IgD-negative memory B cell (primary cell): ENCODE results near the gene BHLHE23. TPM values are rescaled to one million over a fixed set of nuclear protein-coding genes. Genes with fewer than 3 reads are reported as not detected.

Experiments
- H3K27ac Mint-ChIP-seq, 3 donors: one replicate each; pipeline ENCODE4 v1.8.0; 2020 to 2022; ENCODE audit warnings: mild to moderate bottlenecking in 3 of 3, mixed read lengths in 3 of 3, moderate library complexity in 1 of 3
- H3K27me3 Mint-ChIP-seq: one replicate; pipeline ENCODE4 v1.8.0; 2021; ENCODE audit warnings: mixed read lengths
- H3K36me3 Mint-ChIP-seq: one replicate; pipeline ENCODE4 v1.8.0; 2020; ENCODE audit warnings: mild to moderate bottlenecking, mixed read lengths
- H3K4me1 Mint-ChIP-seq, 3 donors: one replicate each; pipeline ENCODE4 v1.8.0; 2020 to 2022; ENCODE audit warnings: mixed read lengths in 3 of 3, mild to moderate bottlenecking in 1 of 3
- H3K4me3 Mint-ChIP-seq, 4 donors: one replicate each; pipeline ENCODE4 v1.8.0; 2020 to 2022; ENCODE audit warnings: mild to moderate bottlenecking in 4 of 4, mixed read lengths in 4 of 4, moderate library complexity in 3 of 4
- H3K9me3 Mint-ChIP-seq, 3 donors: one replicate each; pipeline ENCODE4 v1.8.0; 2020 to 2021; ENCODE audit warnings: mixed read lengths in 3 of 3, mild to moderate bottlenecking in 1 of 3
- polyA plus RNA-seq: library from polyadenylated mRNA; unstranded; fragments of 300-500 nt; fragmentation: Illumina TruSeq; gene quantifications from one replicate; pipeline ENCODE4 v1.2.3, GENCODE V29; 2021

BHLHE23 gene
- polyA plus RNA-seq, 1 donor from 2014 or later: not detected

DNA sequence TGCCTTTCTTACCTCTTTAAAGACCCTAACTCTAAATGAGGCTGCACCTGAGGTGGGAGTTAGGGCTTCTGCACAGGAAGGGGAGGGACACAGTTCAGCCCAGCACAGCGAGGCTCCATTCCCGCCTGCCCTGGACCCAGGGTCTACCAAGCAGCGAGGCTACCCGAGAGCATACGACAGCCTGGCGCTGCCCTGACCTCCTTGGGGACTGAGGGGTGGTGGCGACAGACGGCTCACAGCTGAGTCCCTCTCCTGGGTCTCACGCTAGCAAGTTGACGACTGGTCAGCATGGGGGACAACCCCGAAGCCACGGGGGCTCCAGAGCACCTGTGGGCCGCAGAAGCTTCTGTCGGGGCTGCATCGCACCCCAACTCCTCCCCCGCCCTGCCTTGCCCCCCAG lies 29.9 kb downstream of the BHLHE23 start:
- no peaks in the 10 kb centered on the region for H3K9me3 Mint-ChIP-seq
- peaks cover 11 to 29% (median 24%) of the 10 kb centered on the region in 3 donors for H3K4me1 Mint-ChIP-seq
- H3K36me3 Mint-ChIP-seq: no peaks in the 10 kb centered on the region
- H3K27me3 Mint-ChIP-seq: peaks cover 64% of the 10 kb centered on the region
- peak overlapping the region in 1 of 3 donors; percentile 45 for H3K27ac Mint-ChIP-seq
- H3K4me3 Mint-ChIP-seq: peak overlapping the region in 1 of 4 donors; percentile 51

DNA sequence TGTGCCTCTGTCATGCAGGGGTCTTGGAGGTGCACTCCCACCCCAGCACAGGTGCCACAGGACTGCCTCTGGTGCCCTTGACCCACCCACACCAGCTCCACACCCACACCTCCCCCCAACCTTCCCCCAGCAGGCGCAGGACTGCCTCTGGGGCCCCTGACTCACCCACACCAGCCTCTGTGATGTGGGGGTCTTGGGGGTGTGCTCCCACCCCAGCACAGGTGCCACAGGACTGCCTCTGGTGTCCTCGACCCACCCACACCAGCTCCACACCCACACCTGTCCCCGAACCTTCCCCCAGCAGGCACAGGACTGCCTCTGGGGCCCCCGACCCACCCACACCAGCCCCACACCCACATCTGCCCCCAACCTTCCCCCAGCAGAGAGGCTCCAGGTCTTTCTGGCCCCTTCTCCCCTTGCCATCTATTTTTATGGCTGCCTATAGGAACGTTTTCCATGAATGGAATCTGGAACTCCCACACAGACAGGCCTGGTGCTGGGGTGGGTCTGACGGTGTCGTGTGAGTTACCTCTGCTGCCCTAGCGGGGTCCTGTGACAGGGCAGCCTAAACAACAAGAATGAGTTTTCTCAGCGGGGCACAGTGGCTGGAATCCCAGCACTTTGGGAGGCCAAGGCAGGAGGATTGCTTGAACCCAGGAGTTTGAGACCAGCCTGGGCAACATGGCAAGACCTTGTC lies 30.8 kb downstream of the BHLHE23 start:
- Mint-ChIP-seq H3K27ac (peak overlapping the region; percentile 3 to 45 (median 24)), H3K4me1 (peaks cover 15 to 26% (median 24%) of the 10 kb centered on the region in 3 donors), H3K4me3 (peak overlapping the region in 2 of 4 donors; percentile 10 to 47), H3K36me3 (no peaks in the 10 kb centered on the region), H3K27me3 (peaks cover 67% of the 10 kb centered on the region), H3K9me3 (no peaks in the 10 kb centered on the region)

DNA sequence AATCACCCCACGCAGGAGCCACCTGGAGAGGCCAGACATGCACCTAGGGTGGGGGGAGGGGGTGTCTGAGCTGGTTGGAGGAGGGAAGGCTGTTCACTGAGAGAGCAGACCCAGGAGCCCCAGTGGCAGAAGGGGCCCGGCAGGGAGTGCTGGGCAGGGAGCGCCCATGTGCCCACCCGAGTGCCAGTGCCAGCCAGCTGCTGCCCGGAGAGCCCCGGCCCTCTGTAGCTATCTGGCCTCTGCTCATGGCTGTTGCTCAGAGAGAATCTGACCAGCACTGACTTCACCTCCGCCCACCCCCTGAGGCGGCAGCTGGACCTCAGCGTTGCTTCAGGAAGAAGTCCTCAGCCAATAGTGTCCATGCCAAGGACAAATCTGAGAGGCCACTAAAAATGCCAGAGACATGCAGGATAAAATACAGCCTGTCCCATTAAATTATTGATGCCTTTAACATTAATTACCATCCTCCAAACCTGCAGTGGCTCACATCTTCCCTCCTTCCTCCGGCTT lies 31.5 kb downstream of the BHLHE23 start:
- Mint-ChIP-seq H3K4me3 (peak overlapping the region in 2 of 4 donors; percentile 51 to 60), H3K27ac (no peak overlapping the region), H3K36me3 (no peaks in the 10 kb centered on the region), H3K4me1 (peaks cover 15 to 24% (median 24%) of the 10 kb centered on the region in 3 donors), H3K9me3 (no peaks in the 10 kb centered on the region), H3K27me3 (peaks cover 62% of the 10 kb centered on the region)

DNA sequence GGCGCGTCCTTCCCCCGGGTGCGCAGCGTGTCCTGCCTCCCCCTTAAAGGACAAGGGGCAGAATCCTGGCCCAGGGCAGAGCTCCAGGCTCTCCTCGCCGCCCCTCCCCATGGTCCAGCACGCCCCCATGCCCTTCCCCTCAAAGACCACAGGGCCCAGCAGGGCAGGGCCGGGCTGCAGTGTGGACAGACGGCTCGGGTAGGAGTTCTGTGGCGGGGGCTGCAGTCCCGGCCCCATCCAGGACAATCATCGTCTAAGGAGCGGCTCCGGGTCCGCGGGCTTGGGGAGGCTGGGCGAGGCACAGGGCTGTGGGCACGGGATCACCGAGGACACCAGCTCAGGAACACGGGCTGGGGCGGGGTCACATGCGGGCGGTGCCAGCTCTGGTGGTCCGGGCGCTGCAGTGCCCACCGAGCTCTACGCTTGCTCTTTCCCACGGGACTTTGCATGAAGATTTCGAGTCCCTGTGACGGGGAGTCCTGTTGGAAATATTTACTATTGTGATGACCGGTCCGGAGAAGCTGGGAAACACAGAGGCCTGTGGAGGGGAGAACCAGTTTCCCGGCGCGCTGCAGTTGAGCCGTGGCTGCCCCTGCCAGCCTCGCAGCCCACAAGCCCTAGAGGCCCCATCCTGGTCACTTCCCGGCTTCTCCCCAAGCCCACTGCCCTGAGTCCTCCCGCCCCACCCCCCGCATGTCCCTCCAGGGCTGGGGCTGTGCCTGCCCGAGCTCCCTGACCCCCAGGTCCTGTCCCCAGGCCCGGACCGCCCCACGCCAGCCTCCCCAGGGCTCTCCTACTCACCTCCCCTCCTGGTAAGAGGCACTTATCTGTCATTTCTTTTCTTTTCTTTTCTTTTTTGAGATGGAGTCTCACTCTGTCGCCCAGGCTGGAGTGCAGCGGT lies 33.7 kb downstream of the BHLHE23 start:
- Mint-ChIP-seq H3K4me3 (peak overlapping the region in 1 of 4 donors; percentile 37), H3K27me3 (peaks cover 51% of the 10 kb centered on the region), H3K9me3 (no peaks in the 10 kb centered on the region), H3K36me3 (peaks cover 4% of the 10 kb centered on the region), H3K27ac (peak overlapping the region in 2 of 3 donors; percentile 40 to 47), H3K4me1 (peaks cover 15 to 21% (median 17%) of the 10 kb centered on the region in 3 donors)

DNA sequence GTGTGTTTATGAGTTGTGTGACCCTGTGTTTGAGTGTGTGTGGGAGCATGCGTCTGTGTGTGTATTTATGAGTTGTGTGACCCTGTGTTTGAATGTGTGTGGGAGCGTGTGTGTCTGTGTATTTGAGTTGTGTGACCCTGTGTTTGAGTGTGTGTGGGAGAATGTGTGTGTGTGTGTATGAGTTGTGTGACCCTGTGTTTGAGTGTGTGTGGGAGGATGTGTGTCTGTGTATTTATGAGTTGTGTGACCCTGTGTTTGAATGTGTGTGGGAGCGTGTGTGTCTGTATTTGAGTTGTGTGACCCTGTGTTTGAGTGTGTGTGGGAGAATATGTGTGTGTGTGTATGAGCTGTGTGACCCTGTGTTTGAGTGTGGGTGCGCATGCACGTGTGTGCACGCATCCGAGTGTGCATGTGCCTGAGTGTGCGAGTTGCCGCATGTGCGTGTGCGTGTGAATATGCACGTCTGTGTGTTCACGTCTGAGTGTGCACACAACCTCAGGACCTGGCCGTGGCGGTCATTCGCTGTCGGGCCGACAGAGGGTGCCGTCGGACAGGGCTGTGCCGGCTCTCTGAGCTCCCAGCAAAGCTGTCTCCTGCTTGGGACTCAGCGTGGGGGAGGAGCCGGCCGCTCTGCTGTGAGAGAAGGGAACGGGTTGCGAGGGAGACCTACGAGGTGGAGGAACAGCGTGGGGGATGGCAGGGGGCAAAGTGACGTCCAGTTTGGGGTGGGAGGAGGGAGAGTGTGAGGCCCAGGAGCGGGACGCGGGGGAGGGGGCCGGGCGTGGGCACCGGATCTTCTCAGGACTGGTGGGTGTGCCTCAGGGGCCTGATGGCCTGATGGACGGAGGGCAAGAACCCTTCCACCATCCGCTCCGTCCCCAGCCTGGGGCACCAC lies 34.6 kb downstream of the BHLHE23 start:
- Mint-ChIP-seq H3K9me3 (no peaks in the 10 kb centered on the region), H3K4me1 (peaks cover 9 to 14% (median 11%) of the 10 kb centered on the region in 3 donors), H3K4me3 (peak overlapping the region in 3 of 4 donors; percentile 66 to 97 (median 94)), H3K27me3 (peaks cover 43% of the 10 kb centered on the region), H3K36me3 (peaks cover 4% of the 10 kb centered on the region), H3K27ac (peak overlapping the region in 2 of 3 donors; percentile 6 to 27)

DNA sequence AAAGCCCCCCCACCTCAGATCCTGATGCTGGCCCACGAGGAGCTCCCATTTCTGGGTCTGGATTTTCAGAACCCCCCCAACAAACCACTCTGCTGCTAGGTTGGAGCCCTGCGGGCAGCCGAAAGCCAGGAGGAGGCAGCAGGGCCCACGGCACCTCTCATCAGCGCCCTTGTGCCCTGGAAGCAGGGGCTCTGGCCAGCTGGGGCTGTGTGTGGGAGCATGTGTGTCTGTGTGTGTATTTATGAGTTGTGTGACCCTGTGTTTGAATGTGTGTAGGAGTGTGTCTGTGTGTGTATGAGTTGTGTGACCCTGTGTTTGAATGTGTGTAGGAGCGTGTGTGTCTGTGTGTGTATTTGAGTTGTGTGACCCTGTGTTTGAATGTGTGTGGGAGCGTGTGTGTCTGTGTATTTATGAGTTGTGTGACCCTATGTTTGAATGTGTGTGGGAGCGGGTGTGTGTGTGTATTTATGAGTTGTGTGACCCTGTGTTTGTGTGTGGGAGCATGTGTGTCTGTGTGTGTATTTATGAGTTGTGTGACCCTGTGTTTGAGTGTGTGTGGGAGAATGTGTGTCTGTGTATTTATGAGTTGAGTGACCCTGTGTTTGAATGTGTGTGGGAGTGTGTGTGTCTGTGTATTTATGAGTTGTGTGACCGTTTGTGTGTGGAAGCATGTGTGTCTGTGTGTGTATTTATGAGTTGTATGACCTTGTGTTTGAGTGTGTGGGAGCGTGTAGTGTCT lies 35.4 kb downstream of the BHLHE23 start:
- Mint-ChIP-seq H3K9me3 (no peaks in the 10 kb centered on the region), H3K4me3 (peak overlapping the region in 1 of 4 donors; percentile 71)

DNA sequence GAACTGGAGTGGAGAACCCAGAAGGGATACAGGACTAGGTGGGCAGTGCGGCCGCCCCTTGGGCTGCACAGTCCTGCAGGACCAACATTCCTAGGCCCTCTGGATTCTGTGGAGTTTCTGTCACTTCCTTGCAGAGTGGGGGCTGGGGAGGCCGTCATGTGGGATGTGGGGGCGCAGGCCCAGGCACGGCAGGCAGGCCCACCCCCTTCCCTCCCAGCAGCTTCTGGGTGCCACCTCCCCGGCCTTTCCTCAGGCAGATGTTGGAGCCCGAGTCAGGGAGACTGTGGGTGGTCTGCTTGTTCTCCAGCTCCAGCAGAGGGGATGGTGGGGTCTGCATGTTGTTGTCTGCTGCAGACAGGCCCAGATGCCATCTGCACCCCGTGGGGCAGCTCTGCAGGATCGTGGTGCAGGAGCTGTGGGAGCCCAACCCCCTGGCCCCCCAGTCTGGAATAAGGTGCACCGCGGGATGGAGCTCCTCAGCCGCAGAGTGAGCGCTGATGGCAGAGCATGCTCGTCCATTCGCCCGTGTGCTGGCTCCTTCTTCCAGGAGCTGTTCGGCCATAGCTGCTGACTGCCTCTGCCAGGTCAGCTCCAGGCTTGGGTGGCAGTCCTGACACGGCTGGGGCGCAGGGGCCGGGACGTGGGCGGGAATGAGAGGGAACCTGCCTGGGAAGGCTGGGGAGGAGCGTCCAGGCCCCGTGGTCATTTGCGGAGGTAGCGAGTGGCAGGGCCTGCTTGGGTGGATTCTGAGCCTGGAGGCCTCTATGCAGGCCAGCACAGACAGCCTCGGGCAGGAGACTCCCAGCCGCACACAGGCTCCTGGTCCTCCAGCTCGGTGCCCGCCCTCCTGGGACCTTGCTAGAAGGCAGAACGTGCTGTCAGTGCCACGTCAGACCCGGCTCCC lies 36.2 kb downstream of the BHLHE23 start:
- H3K36me3 Mint-ChIP-seq: peaks cover 4% of the 10 kb centered on the region
- no peak overlapping the region for H3K4me3 Mint-ChIP-seq
- H3K27me3 Mint-ChIP-seq: peaks cover 36% of the 10 kb centered on the region
- peaks cover 9 to 11% (median 11%) of the 10 kb centered on the region in 3 donors for H3K4me1 Mint-ChIP-seq
- H3K9me3 Mint-ChIP-seq: no peaks in the 10 kb centered on the region
- no peak overlapping the region for H3K27ac Mint-ChIP-seq

More for the DNA sequence above, 35.4 kb downstream of the BHLHE23 start:
- H3K27ac Mint-ChIP-seq: peak overlapping the region in 2 of 3 donors; percentile 6 to 13
- H3K27me3 Mint-ChIP-seq: peaks cover 41% of the 10 kb centered on the region
- H3K36me3 Mint-ChIP-seq: peaks cover 4% of the 10 kb centered on the region
- H3K4me1 Mint-ChIP-seq: peaks cover 9 to 13% (median 11%) of the 10 kb centered on the region in 3 donors

DNA sequence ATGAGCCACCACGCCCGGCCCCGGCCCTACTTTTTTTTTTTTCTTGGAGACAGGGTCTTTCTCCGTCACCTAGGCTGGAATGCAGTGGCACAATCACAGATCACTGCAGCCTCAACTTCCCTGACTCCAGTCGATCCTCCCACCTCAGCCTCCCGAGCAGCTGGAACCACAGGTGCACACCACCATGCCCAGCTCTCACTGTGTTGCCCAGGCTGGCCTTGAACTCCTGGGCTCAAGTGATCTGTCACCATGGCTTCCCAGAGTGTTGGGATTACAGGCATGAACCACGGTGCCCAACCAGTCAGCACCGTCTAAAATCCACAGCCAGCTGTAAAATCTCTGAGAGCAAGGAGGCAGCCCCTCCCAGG lies 36.8 kb downstream of the BHLHE23 start:
- H3K4me3 Mint-ChIP-seq: peak overlapping the region in 1 of 4 donors; percentile 63

DNA sequence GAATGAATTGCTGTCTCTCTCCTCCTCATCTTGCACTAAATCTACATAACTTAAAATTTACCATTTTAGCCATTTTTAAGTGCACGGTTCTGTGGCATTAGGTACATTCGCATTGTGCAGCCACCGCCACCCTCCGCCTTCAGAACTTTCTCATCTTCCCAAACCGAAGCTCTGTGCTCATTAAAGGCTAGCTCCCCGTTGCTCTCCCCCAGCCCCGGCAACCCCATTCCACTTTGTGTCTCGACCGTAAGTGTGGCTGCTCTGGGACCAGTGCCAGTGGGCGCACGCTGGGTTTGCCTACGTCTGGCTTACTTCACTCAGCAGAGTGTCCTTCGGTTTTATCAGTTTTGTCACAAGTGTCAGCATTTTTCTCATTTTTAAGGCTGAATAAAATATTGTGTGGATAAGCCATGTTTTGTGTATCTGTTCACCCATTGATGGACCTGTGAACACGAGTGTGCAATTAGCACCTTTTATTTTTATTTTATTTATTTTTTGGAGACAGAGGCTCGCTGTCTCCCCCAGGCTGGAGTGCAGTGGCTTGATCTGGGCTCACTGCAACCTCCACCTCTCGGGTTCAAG lies 37.5 kb downstream of the BHLHE23 start:
- Mint-ChIP-seq H3K4me1 (peaks cover 7 to 11% (median 9%) of the 10 kb centered on the region in 3 donors), H3K4me3 (no peak overlapping the region), H3K27me3 (peaks cover 26% of the 10 kb centered on the region), H3K9me3 (no peaks in the 10 kb centered on the region), H3K36me3 (peaks cover 4% of the 10 kb centered on the region), H3K27ac (no peak overlapping the region)

More for the DNA sequence above, 36.8 kb downstream of the BHLHE23 start:
- no peak overlapping the region for H3K27ac Mint-ChIP-seq
- peaks cover 4% of the 10 kb centered on the region for H3K36me3 Mint-ChIP-seq
- peaks cover 9 to 11% (median 11%) of the 10 kb centered on the region in 3 donors for H3K4me1 Mint-ChIP-seq
- H3K9me3 Mint-ChIP-seq: no peaks in the 10 kb centered on the region
- H3K27me3 Mint-ChIP-seq: peaks cover 33% of the 10 kb centered on the region

DNA sequence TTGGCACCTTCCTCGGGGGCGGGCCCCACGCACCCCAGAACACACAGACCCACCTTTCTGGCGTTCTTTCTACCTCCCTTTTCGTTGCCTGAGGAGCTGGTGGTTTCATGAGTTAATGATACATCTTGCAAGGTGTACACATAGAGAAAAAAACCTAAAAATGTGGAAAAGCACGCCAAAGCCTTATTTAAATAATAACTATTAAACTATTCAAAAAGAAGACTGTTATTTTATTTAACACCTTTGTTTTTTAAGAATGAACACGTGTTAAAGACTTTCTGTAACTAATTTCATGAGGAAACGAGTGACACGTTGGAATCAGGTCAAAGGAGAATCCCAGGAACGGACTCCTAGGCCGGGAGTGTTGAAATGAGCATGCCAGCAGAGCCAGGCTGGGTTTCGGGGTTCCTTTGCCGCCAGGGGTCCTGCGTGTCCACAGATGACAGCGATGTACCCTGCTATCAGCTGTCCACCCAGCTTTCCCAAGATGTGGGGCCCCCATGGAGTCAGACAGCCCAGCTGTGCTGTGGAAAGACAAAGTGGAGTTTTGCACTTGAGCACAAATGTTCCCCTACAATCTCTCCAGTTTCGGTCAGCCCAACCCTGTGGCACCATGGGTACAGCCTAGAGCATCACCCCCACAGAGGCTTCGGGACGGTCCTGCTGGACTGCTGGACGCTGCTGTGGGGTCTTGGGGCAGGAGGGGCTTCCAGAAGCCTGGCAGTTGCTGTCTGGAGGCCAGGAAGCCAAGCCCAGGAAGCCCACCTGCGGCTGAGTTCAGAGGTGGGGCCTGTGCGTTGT lies 38.2 kb downstream of the BHLHE23 start:
- Mint-ChIP-seq H3K4me3 (no peak overlapping the region), H3K9me3 (no peaks in the 10 kb centered on the region), H3K36me3 (peaks cover 4% of the 10 kb centered on the region), H3K27me3 (peaks cover 22% of the 10 kb centered on the region), H3K4me1 (peaks cover 5 to 11% (median 6%) of the 10 kb centered on the region in 3 donors), H3K27ac (no peak overlapping the region)

DNA sequence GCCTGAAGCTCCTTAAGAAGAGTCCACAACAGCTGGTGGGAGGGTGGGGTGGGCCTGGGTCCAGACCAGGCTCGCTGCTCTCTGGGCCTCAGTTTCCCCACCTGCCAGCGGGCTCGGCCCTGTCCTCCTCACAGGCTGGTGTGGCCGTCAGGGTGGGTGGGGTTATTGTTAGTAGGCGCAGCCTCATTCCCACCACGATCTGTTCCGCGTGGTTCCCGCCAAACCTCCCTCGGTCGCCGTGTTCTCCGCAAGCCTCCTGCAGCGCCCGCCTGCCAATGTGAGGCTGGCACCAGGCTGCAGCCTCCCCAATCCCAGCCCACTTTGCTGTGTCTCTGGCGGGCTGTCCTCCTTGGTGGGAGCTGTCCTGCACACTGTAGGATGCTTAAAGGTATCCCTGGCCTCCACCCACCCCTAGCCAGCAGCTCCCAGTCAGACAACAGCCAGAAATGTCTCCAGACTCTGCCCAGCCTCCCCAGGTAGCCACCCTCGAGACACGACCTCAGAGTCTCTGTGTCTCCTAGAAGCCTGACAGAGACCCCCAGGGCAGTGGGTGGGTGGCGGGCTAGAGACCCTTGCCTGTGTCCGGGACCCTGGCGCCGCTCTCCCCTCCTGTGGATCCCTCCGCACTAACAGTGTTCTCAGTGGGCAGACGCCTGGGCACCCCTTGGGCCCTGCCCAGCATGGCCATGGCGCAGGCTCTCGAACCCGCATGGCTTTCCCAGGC lies 39.0 kb downstream of the BHLHE23 start:
- H3K36me3 Mint-ChIP-seq: peaks cover 4% of the 10 kb centered on the region
- no peak overlapping the region for H3K4me3 Mint-ChIP-seq
- H3K27ac Mint-ChIP-seq: no peak overlapping the region
- peaks cover 16% of the 10 kb centered on the region for H3K27me3 Mint-ChIP-seq
- peaks cover 5 to 11% (median 6%) of the 10 kb centered on the region in 3 donors for H3K4me1 Mint-ChIP-seq
- H3K9me3 Mint-ChIP-seq: no peaks in the 10 kb centered on the region
